Karpas-422 (cell line): ENCODE measurements around the gene PPM1M. TPM values are rescaled to one million over a fixed set of nuclear protein-coding genes. Genes with fewer than 3 reads are reported as not detected.
A peak's percentile ranks its signal among the peaks of the same experiment; 100 is the strongest.

Source experiments
- DNase-seq: peaks from one replicate; pipeline ENCODE4 v3.0.0-alpha.2; 2015
- H2AFZ ChIP-seq: fragments of 200-600 bp; sonication (generic); 2 replicates; pipeline ENCODE4 v1.6.1; 2014; ENCODE audit warnings: antibody characterized with exemption, low read length, mixed read lengths
- H3K27ac ChIP-seq: fragments of 200-600 bp; sonication (generic); 2 replicates; pipeline ENCODE4 v1.5.1; 2014; ENCODE audit warnings: mild to moderate bottlenecking, low read length, moderate library complexity
- H3K27me3 ChIP-seq: fragments of 200-600 bp; sonication (generic); 2 replicates; pipeline ENCODE4 v1.6.1; 2014; ENCODE audit warnings: low read length, mixed read lengths
- H3K36me3 ChIP-seq: fragments of 200-600 bp; sonication (generic); 2 replicates; pipeline ENCODE4 v1.6.1; 2014; ENCODE audit warnings: low read length, mixed read lengths; ENCODE audit not compliant: insufficient read depth
- H3K4me1 ChIP-seq: fragments of 200-600 bp; sonication (generic); 2 replicates; pipeline ENCODE4 v1.6.1; 2014; ENCODE audit warnings: mild to moderate bottlenecking, low read length, mixed read lengths
- H3K4me2 ChIP-seq: fragments of 200-600 bp; sonication (generic); 2 replicates; pipeline ENCODE4 v1.6.1; 2014; ENCODE audit warnings: low read length, low read depth, mild to moderate bottlenecking; ENCODE audit not compliant: poor library complexity, severe bottlenecking
- H3K4me3 ChIP-seq: fragments of 200-600 bp; sonication (generic); 2 replicates; pipeline ENCODE4 v1.5.1; 2014; ENCODE audit warnings: mild to moderate bottlenecking, antibody characterized with exemption, low read length, mixed read lengths
- H3K79me2 ChIP-seq: fragments of 200-600 bp; sonication (generic); 2 replicates; pipeline ENCODE4 v1.6.1; 2014; ENCODE audit warnings: mild to moderate bottlenecking, low read length, mixed read lengths
- H3K9ac ChIP-seq: fragments of 200-600 bp; sonication (generic); 2 replicates; pipeline ENCODE4 v1.6.0; 2014; ENCODE audit warnings: low read length
- H3K9me2 ChIP-seq: fragments of 200-600 bp; sonication (generic), shearing (Covaris generic); replicated peaks from 2 replicates; pipeline ENCODE4 v1.6.0; 2014; ENCODE audit warnings: mild to moderate bottlenecking, low read length, moderate library complexity; ENCODE audit not compliant: insufficient read depth
- H3K9me3 ChIP-seq: fragments of 300-700, 200-600 bp; sonication (generic); 2 replicates; pipeline ENCODE4 v1.6.1; 2014; ENCODE audit warnings: low read length, mixed read lengths
- H4K20me1 ChIP-seq: fragments of 200-600 bp; sonication (generic); 2 replicates; pipeline ENCODE4 v1.6.1; 2014; ENCODE audit warnings: mild to moderate bottlenecking, antibody characterized with exemption, low read length, low read depth; ENCODE audit not compliant: insufficient read depth
- total RNA-seq: library from RNA; depleted of rRNA; stranded (reverse); fragments of >200 nt; shearing (Covaris generic); gene quantifications from 2 replicates; pipeline ENCODE4 v1.2.3, GENCODE V29; 2014; ENCODE audit warnings: low replicate concordance

The PPM1M gene
- total RNA-seq, 1 experiment from 2014 or later: 35.4 TPM

- Histone ChIP-seq H3K4me1 (no peaks in the 10 kb centered on the region), H3K27me3 (no peaks in the 10 kb centered on the region), H4K20me1 (0 out of 2 replicates have a peak, but pooled peaks cover 8% of the 10 kb centered on the region), H3K4me3 (no peak overlapping the region), H3K79me2 (no peaks in the 10 kb centered on the region), H3K9me3 (no peaks in the 10 kb centered on the region), H3K9me2 (no peaks in the 10 kb centered on the region), H3K27ac (peak overlapping the region; percentile 26; the same call in 1 of the 2 replicates), H3K4me2 (no peak overlapping the region), H3K36me3 (peaks cover 48% of the 10 kb centered on the region), H3K9ac (no peak overlapping the region), H2AFZ (no peak overlapping the region)
- no peak for DNase-seq
Measured at GRCh38 chr3:52210550-52211046, 35.0 kb upstream of the PPM1M start.

GRCh38 chr3:52211268-52211891 is 34.2 kb upstream of the PPM1M start:
- Histone ChIP-seq H2AFZ (no peak overlapping the region), H3K4me3 (no peak overlapping the region), H3K79me2 (no peaks in the 10 kb centered on the region), H3K4me2 (no peak overlapping the region), H3K9ac (no peak overlapping the region), H3K36me3 (peaks cover 40% of the 10 kb centered on the region), H3K27me3 (no peaks in the 10 kb centered on the region), H3K27ac (peak overlapping the region; percentile 26; the same call in 1 of the 2 replicates), H4K20me1 (0 out of 2 replicates have a peak, but pooled peaks cover 8% of the 10 kb centered on the region), H3K4me1 (no peaks in the 10 kb centered on the region), H3K9me2 (no peaks in the 10 kb centered on the region), H3K9me3 (no peaks in the 10 kb centered on the region)
- no peak for DNase-seq

DNA sequence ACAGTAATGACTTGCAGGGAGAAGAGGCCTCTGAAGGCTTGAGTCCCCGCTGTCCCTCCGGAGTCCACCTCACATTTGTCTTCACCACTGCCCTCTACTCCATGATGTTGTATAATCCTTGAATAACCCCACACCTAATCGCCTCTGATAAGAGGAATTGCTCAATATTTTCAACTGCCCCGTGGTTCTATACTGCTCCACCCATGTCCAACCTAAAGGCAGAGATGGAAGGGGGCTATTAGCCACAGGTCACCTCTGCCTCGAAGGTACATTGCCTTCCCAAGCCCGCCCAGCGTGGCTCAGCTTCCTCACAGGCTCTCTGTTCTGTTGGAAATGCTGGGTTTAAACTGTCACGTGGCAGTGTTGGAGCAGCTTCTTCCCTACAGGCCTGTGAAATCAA is 32.6 kb upstream of the PPM1M start:
- Histone ChIP-seq H4K20me1 (peaks cover 15% of the 10 kb centered on the region), H3K4me2 (no peak overlapping the region), H3K27me3 (no peaks in the 10 kb centered on the region), H3K9me2 (no peaks in the 10 kb centered on the region), H3K4me1 (peaks cover 2% of the 10 kb centered on the region), H3K4me3 (no peak overlapping the region), H3K79me2 (no peaks in the 10 kb centered on the region), H2AFZ (no peak overlapping the region), H3K27ac (no peak overlapping the region), H3K9ac (no peak overlapping the region), H3K9me3 (no peaks in the 10 kb centered on the region), H3K36me3 (peaks cover 30% of the 10 kb centered on the region)
- no peak for DNase-seq

DNA sequence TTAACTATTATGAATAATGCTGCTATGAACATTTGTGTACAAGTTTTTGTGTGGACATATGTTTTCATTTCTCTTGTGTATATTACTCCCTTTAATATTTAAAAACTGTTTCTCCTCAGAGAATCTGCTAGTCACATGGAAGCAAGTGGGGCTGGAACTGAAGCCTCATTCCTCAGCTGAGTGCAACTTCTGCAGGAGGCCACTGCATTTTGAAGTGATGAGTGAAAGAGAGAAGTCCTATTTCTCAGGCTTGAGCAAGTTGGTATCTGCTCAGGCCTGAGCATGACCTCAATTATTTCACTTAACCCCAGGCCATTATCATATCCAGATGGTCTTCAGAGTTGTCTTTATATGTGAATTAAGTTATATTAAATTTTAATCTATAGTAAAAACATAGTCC is 31.7 kb upstream of the PPM1M start:
- H3K4me3 ChIP-seq: no peak overlapping the region
- peaks cover 17% of the 10 kb centered on the region for H4K20me1 ChIP-seq
- no peaks in the 10 kb centered on the region for H3K27me3 ChIP-seq
- no peak for DNase-seq
- H3K36me3 ChIP-seq: peaks cover 28% of the 10 kb centered on the region; the same call in 1 of the 2 replicates
- peaks cover 4% of the 10 kb centered on the region for H3K4me1 ChIP-seq
- no peak overlapping the region for H3K27ac ChIP-seq
- H3K79me2 ChIP-seq: peaks cover under 1% of the 10 kb centered on the region; the same call in 1 of the 2 replicates
- H3K9me2 ChIP-seq: no peaks in the 10 kb centered on the region
- H3K4me2 ChIP-seq: no peak overlapping the region
- H2AFZ ChIP-seq: no peak overlapping the region
- H3K9ac ChIP-seq: no peak overlapping the region
- no peaks in the 10 kb centered on the region for H3K9me3 ChIP-seq

DNA sequence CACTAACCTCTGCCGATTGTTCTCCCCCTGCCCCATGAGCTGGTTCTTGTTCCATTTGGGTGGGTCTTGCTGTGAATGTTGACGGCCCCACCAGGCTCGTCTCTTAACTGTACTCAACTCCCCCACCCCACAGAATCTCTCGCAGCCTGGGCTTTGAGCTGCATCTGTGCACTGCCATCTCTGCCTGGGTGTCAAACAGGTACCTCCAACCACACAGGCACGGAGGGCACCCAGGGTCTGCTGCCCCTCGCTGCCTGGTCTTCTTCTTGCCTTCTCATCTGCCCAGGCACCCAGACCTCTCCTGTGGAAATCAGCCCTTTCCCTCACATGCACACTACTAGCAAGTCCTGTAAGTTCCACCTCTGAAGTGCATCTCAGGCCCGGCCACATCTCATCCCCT is 30.2 kb upstream of the PPM1M start:
- Histone ChIP-seq H2AFZ (no peak overlapping the region), H4K20me1 (peaks cover 29% of the 10 kb centered on the region), H3K4me3 (no peak overlapping the region), H3K9me2 (no peaks in the 10 kb centered on the region), H3K36me3 (peaks cover 34% of the 10 kb centered on the region), H3K4me2 (no peak overlapping the region), H3K27me3 (no peaks in the 10 kb centered on the region), H3K27ac (peak overlapping the region; percentile 26; the same call in 1 of the 2 replicates), H3K9ac (no peak overlapping the region), H3K9me3 (no peaks in the 10 kb centered on the region), H3K4me1 (peaks cover 14% of the 10 kb centered on the region), H3K79me2 (peaks cover 12% of the 10 kb centered on the region)
- no peak for DNase-seq

DNA sequence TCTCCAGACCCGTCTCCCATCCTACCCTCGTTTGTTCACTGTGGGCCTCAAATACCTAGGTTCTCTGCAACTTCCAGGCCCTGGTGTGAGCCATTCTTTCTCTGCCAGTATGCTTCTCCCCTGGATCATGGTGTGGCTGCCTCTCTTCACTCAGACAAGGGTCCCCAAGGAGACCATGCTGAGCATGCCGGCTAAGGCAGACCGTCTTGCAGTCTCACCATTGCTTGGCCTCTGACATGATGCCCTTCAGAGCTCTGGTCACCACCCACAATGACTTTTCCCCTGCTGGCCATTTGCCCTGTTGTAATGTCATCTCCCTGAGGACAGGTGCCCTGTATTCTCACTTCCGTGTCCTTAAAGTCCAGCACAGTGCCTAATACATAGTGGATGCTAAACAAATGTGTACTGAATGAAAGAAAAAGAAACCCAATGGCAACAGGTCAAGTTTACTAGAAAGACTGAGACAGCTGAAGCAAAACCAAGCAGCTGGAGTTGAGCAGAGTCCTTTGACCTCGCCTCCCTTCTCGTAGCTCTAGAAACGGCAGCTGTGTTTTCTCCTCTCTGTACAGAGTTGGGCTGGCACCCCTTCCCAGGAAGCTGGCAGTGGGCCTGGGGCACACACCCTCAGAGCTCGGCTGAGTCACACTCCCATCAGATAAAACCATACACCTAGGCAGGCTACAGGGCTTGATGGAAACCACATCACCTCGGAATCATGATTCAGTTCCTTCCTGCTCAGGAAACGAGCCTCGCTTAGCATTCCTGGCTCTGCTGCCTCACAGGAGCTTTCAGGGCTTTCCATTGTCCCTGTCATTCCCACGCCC is 28.8 kb upstream of the PPM1M start:
- Histone ChIP-seq H3K9ac (no peak overlapping the region), H3K4me2 (no peak overlapping the region), H3K4me3 (no peak overlapping the region), H3K9me2 (no peaks in the 10 kb centered on the region), H3K79me2 (peaks cover 25% of the 10 kb centered on the region), H3K9me3 (no peaks in the 10 kb centered on the region), H3K27me3 (no peaks in the 10 kb centered on the region), H3K36me3 (peaks cover 32% of the 10 kb centered on the region), H4K20me1 (peaks cover 41% of the 10 kb centered on the region), H2AFZ (no peak overlapping the region), H3K4me1 (peaks cover 28% of the 10 kb centered on the region), H3K27ac (peak overlapping the region; percentile 39; the same call in 1 of the 2 replicates)
- DNase-seq: no peak

- peaks cover 31% of the 10 kb centered on the region for H3K79me2 ChIP-seq
- no peaks in the 10 kb centered on the region for H3K27me3 ChIP-seq
- no peaks in the 10 kb centered on the region for H3K9me3 ChIP-seq
- peaks cover 35% of the 10 kb centered on the region for H3K36me3 ChIP-seq
- no peaks in the 10 kb centered on the region for H3K9me2 ChIP-seq
- H3K4me3 ChIP-seq: no peak overlapping the region
- H3K9ac ChIP-seq: no peak overlapping the region
- H4K20me1 ChIP-seq: peaks cover 47% of the 10 kb centered on the region
- peaks cover 34% of the 10 kb centered on the region for H3K4me1 ChIP-seq
- DNase-seq: no peak
- H3K4me2 ChIP-seq: no peak overlapping the region
- peak overlapping the region; percentile 39; the same call in 1 of the 2 replicates for H3K27ac ChIP-seq
- no peak overlapping the region for H2AFZ ChIP-seq
Measured at GRCh38 chr3:52217409-52217805, 28.2 kb upstream of the PPM1M start.

DNA sequence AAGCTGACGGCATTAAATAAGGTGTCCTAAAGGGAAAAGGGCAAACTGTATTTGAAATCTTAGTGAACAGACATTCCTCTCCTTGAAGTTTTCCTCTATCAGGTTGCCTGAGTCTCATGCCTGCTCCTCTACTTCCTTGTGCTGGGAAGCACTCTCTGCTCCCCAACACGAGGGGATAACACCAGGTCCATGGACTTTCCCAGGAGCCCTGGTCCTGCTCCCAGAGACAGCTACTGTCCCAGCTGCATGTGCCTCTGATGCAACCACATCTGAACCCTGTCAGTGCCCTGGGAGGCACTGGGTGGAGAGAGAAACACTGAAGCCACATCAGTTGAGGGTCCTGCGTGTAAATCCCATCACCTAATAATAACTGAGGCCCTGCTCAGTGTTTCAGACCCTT is 27.5 kb upstream of the PPM1M start:
- H2AFZ ChIP-seq: no peak overlapping the region
- no peaks in the 10 kb centered on the region for H3K9me3 ChIP-seq
- no peaks in the 10 kb centered on the region for H3K27me3 ChIP-seq
- no peak overlapping the region for H3K4me2 ChIP-seq
- no peak overlapping the region for H3K27ac ChIP-seq
- peaks cover 53% of the 10 kb centered on the region for H4K20me1 ChIP-seq
- H3K4me3 ChIP-seq: no peak overlapping the region
- H3K4me1 ChIP-seq: peaks cover 40% of the 10 kb centered on the region
- H3K36me3 ChIP-seq: peaks cover 38% of the 10 kb centered on the region
- H3K9ac ChIP-seq: no peak overlapping the region
- H3K79me2 ChIP-seq: peaks cover 38% of the 10 kb centered on the region
- H3K9me2 ChIP-seq: no peaks in the 10 kb centered on the region
- DNase-seq: no peak
